ENCODE measurements around the gene GABRR3.

DNA sequence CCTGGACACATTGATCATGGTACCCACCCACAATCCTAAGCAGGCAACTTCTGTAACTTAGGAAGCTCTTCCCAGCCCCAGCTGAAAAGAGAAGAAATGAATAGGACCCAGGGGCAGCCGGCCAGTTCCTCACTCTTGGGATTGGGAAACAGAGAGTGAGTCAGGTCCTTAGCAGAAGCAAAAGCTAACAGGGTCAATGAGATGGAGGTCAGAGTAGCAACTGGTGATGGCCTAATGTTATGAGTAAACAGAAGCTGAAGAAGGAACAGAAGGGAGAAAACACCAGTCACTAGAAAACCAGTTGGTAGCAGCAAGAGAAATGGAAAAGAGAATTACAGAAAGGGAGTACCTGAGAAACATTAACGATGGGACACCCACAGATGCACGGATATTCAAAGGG, 82.8 kb downstream of the GABRR3 start:
- TF ChIP-seq, protein P1, sequence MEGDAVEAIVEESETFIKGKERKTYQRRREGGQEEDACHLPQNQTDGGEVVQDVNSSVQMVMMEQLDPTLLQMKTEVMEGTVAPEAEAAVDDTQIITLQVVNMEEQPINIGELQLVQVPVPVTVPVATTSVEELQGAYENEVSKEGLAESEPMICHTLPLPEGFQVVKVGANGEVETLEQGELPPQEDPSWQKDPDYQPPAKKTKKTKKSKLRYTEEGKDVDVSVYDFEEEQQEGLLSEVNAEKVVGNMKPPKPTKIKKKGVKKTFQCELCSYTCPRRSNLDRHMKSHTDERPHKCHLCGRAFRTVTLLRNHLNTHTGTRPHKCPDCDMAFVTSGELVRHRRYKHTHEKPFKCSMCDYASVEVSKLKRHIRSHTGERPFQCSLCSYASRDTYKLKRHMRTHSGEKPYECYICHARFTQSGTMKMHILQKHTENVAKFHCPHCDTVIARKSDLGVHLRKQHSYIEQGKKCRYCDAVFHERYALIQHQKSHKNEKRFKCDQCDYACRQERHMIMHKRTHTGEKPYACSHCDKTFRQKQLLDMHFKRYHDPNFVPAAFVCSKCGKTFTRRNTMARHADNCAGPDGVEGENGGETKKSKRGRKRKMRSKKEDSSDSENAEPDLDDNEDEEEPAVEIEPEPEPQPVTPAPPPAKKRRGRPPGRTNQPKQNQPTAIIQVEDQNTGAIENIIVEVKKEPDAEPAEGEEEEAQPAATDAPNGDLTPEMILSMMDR (IDR thresholded peaks at IDR 0.05 in 4 of 5, conservative IDR thresholded peaks at IDR 0.05 in 1 of 5): no peak
- no peak for TF ChIP-seq POLR2A (IDR thresholded peaks at IDR 0.05)

Data from gastrocnemius medialis (tissue), 4 donors.